NCI-H2227 treated with DMSO at 0.1 percent for 48 hours (cell line): ENCODE data around the gene CDC42EP4.

Source experiments
- DNase-seq: peaks from one replicate; lab custom pipeline; 2025; lab: John Stamatoyannopoulos, UW

The CDC42EP4 gene

GRCh38 chr17:73297934-73298861 is 13.6 kb downstream of the CDC42EP4 start:
- no peak for DNase-seq

- no peak for DNase-seq
Observed at GRCh38 chr17:73293480-73293911, 18.3 kb downstream of the CDC42EP4 start.

DNA sequence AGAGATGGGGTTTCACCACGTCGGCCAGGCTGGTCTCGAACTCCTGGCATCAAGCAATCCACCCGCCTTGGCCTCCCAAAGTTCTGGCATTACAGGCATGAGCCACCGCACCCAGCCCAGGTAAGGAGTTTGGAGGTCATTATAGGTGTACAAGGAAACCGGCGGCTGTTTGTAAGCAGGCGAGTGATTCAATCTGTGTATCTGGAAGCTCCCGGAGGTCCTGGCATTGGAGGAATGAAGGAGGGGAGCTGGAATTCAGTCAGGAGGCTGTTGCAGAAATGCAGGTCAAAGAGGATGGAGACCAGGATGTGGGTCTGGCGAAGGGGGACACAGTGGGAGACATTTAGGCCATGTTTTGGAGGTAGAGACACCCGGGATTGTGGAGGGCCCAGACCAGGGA is 18.8 kb downstream of the CDC42EP4 start:
- no peak for DNase-seq

DNA sequence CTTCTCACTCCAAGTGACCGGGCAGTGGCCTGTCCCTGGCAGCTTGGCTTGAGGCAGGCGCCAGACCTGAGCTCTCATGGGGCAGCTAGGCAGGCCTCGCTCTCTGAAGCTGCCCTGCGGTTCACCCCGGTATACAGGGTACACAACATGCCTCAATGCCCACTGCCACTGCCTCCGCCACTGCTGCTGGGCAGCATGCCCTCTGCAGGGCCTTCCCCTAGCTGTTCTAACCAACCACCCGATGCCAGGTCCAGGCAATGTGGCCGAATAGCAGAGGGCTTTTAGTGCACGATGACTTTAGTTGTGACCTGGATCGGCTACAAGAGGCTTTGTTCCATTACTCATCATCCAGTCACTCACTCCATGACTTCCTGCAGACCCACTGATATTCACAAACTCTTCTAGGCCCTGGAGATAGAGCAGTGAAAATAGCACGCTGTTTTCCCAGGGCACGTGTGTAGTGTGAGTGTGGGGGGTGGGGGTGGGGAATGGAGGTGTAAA is 19.7 kb downstream of the CDC42EP4 start:
- DNase-seq = no peak

DNA sequence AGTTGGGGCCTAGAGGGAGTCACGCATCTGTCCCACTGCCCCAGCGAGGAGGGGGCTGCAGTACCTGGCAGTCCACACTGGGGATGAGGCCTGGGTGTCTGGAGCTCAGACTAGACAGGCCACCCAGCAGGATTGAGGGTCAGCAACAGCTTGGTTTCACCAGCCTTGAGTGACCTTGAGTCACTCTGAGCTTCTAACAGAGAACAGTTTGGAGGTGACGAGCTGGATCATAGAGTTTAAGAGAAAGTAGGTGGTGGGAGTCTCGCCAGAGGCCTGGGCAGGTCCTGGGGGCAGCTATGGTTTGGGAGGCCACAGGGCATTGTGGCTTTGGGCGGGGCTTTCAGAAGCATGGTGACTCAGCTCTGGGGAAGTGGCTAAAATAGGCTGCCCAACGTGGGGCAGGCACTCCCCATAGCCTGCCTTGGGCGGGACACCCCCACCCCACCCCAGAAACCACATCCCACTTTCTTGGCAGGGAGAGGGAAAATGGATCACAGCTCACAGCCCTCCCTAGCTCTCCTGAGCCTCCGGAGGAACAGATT is 20.5 kb downstream of the CDC42EP4 start:
- DNase-seq = no peak

- DNase-seq = no peak
Observed at GRCh38 chr17:73290399-73291259, 21.2 kb downstream of the CDC42EP4 start.

GRCh38 chr17:73289549-73290254 is 22.1 kb downstream of the CDC42EP4 start:
- no peak for DNase-seq

GRCh38 chr17:73288534-73289302 is 23.1 kb downstream of the CDC42EP4 start:
- DNase-seq = no peak

GRCh38 chr17:73286863-73287296 is 24.9 kb downstream of the CDC42EP4 start:
- no peak for DNase-seq

DNA sequence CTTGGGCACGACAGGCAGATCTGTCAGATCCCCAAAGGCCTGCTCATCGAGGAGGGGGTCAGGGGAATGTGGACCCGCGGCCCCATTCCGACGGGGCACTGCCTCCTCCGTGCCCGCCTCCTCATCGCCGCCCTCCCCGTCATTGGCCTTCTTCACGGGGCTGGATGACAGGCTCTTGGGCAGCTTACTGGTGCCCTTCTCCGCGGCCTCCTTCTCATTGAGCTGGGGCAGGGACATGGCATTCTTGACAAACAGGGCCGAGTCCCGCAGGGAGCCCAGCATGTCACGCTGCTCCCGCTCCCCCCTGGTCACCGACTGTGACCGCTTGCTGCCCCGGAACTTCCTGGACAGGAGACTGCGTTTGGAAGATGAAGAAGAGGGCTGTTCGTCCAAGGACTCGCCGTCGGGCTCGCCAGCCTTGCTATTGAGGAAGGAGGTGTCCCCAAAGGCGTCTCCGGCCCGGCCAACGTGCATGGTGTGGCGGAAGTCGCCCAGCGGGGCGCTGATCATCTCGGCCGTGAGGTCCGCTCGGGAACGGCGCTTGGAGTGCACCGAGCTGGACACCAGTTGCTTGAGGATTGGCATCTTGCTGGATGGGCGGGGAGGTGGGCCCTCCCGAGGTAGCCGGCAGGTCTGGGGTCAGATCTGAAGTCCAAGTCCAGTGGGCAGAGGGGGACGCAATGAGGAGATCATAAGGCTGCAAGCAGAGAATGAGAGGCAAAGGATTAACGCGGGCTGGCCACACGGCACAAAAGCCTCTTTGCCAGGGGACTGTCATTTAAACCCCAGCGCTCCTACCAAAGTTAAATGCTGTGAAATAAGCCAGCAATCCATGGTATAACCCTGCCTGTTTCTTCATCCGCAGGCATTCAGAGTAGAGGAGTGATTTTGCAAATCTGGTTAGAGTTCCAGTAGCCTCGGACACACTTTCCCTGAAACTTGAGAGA is 25.6 kb downstream of the CDC42EP4 start:
- DNase-seq = no peak

DNA sequence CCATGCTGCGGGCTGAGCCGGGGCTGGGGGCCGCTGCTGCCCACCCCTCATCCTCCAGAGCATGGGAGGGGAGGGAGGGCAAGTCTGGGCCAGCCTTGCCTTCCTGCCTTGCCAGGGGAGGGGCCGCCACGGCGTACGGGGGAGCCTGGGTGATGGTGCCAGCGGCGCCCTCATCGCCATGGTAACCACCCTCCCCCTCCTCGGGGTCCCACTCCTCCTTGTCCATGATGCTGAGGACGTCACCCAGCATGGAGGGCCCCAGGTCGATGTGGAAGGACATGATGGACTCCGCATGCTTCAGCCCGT is 26.2 kb downstream of the CDC42EP4 start:
- no peak for DNase-seq

- no peak for DNase-seq
Observed at GRCh38 chr17:73284906-73285602, 26.7 kb downstream of the CDC42EP4 start.

DNA sequence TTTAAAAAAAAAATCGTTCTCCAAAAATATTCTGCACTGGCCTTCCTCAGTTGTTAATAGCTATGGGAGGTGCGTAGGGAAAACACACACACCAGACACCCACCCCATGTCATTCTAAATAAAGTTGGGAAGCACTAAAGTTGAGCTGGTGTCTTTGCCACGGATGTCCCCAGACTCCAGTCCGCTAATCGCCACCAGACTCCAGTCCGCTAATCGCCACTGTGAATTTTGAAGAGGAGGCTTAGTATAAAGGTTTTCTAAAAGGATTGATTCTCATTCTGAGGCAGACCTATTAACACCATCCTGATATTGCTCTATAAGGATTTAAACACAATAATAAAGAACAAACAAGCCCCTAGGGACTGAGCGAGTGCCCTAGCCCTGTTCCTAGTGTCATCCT is 27.4 kb downstream of the CDC42EP4 start:
- DNase-seq = no peak

DNA sequence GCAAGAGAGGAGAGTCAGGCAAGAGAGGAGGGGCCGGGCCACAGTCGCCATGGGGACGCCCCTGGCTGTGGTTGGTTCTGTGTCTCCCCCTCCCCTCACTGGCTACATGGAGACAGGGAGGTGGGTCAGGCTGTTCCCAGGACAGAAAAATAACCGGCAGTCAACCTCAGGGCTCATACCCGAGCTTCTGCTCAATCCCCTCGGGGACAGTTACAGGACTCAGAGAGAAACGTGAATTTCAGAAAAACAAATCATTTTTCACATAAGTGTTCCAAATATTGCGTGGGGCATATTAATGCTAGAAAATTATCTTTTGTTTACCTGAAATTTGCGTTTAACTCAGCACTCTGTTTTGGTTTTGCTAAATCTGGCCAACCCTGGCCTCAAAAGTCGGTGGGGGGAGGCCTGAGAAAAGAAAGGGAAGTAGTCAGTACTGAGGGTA is 27.9 kb downstream of the CDC42EP4 start:
- DNase-seq = no peak

- DNase-seq = no peak
Observed at GRCh38 chr17:73283250-73283649, 28.6 kb downstream of the CDC42EP4 start.

GRCh38 chr17:73282629-73283028 is 29.2 kb downstream of the CDC42EP4 start:
- no peak for DNase-seq

DNA sequence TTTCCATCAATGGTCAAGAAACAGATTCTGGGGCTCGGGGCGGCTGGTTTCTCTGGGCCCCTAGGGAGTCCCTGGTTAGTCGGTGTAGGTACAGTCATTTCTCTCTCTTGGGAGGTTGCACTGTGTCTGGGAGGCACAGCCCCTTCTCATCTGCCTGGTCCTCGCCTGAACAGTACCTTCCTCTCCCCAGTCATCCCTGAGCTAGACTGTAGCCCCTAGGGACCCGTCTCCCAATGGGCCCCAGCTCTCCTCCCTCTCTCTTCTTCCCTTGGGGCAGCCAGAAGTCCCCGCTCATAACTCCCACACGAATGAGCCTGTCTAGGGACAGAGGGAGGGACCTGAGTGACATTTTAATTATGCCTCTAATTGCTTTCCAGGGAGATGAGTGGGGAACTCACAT is 29.9 kb downstream of the CDC42EP4 start:
- no peak for DNase-seq

DNA sequence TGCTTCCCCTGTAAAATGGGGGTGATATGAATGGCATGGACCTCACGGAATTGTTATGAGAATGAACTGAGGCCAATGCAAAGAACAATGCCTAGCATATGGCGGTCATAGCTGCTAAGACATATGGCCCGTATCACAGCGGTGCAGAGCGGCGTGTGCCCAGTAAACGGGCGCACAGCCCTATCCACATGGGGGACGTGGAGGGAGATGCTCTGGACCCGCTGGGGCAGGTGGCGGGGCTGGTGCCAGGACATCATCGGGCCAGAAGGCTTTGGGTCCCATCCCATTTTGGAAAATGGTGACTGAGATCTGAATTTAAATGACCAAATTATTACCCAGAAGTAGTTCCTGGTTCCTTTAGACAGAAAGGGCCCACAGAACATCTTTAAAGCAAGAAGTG is 31.6 kb downstream of the CDC42EP4 start:
- DNase-seq = no peak

DNA sequence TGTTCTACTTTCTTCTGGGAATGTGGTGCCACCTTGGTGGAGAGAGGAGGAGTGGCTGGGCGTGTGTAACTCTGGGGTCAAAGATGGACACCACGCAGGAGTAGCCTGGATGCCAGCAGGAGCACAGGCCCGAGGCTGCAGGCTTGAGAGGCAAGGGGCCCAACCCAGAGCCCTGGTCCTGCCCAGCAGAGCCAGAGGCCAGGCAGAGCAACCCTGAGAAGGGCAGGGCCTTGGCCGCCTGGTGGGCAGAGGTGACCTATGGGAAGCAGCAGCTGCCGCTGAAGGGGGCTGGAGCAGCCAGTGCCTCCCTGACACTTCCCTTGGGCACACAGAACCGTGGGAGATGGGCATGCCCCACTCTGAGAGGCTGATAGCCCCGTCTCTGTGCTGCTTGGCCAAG is 32.1 kb downstream of the CDC42EP4 start:
- no peak for DNase-seq
